Adrenal gland (tissue), 5 donors: ENCODE data around the gene CRK.

Experiments
- POLR2A ChIP-seq, 2 donors: fragments of 450-650 bp; IDR thresholded peaks; one replicate each; pipeline ENCODE4 v1.6.1; 2017; ENCODE audit warnings: antibody characterized with exemption in 2 of 2, mild to moderate bottlenecking in 2 of 2, moderate library complexity in 1 of 2
- TF ChIP-seq, protein P1 (sequence below), 6 experiments: fragments of 450-650 bp in 4 of 6; fragments of 200-600 bp in 2 of 6; sonication (generic) in 1 of 6; IDR thresholded peaks; 1 replicate in 5 of 6; 2 replicates in 1 of 6; pipeline versions ENCODE4 v1.5.1 to v1.8.0; 2016 to 2021; ENCODE audit warnings: antibody characterized with exemption in 6 of 6, mild to moderate bottlenecking in 2 of 6, moderate library complexity in 1 of 6
- donor health status: DM: no; HTN: no; CAD: no.

GRCh38 chr17:1413281-1413791 is 42.7 kb downstream of the CRK start:
- TF ChIP-seq POLR2A (IDR thresholded peaks at IDR 0.05), result no peak
- TF ChIP-seq, protein P1, sequence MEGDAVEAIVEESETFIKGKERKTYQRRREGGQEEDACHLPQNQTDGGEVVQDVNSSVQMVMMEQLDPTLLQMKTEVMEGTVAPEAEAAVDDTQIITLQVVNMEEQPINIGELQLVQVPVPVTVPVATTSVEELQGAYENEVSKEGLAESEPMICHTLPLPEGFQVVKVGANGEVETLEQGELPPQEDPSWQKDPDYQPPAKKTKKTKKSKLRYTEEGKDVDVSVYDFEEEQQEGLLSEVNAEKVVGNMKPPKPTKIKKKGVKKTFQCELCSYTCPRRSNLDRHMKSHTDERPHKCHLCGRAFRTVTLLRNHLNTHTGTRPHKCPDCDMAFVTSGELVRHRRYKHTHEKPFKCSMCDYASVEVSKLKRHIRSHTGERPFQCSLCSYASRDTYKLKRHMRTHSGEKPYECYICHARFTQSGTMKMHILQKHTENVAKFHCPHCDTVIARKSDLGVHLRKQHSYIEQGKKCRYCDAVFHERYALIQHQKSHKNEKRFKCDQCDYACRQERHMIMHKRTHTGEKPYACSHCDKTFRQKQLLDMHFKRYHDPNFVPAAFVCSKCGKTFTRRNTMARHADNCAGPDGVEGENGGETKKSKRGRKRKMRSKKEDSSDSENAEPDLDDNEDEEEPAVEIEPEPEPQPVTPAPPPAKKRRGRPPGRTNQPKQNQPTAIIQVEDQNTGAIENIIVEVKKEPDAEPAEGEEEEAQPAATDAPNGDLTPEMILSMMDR (IDR thresholded peaks at IDR 0.05), result no peak
